GM12878 (cell line): Measurements from ENCODE around the gene CATSPER3.
A peak's percentile ranks its signal among the peaks of the same experiment; 100 is the strongest.

Source experiments
- BHLHE40 ChIP-seq, 2 experiments: fragments of 450-650 bp in 1 of 2; IDR thresholded peaks; 2 replicates each; pipeline ENCODE4 v1.6.1; 2011 to 2017; ENCODE audit warnings: low read depth in 2 of 2, borderline replicate concordance in 1 of 2, improper control_type of control experiment in 1 of 2, low read length in 1 of 2, mild to moderate bottlenecking in 1 of 2
- FOXM1 ChIP-seq: IDR thresholded peaks from 2 replicates; pipeline ENCODE4 v1.6.1; 2012; ENCODE audit warnings: low read depth, mild to moderate bottlenecking, inconsistent platforms, low read length, moderate library complexity
- HDAC6 ChIP-seq: fragments of 200-600 bp; sonication (generic); IDR thresholded peaks from one replicate; pipeline ENCODE4 v1.8.0; 2017; ENCODE audit warnings: antibody characterized with exemption; ENCODE audit not compliant: unreplicated experiment
- NR2F1 ChIP-seq: fragments of 450-650 bp; conservative IDR thresholded peaks from 2 replicates; pipeline ENCODE4 v1.6.1; 2017; ENCODE audit warnings: mild to moderate bottlenecking
- POLR2A ChIP-seq: IDR thresholded peaks from 2 replicates; pipeline ENCODE4 v1.6.1; 2011; ENCODE audit warnings: low read depth, mild to moderate bottlenecking, low read length
- SMAD1 ChIP-seq: fragments of 450-650 bp; IDR thresholded peaks from 2 replicates; pipeline ENCODE4 v1.6.1; 2018; ENCODE audit warnings: mild to moderate bottlenecking, low read depth; ENCODE audit not compliant: partially characterized antibody
- SP1 ChIP-seq: IDR thresholded peaks from one replicate; pipeline ENCODE4 v1.6.1; 2011; ENCODE audit warnings: low read depth, low read length
- TCF12 ChIP-seq: IDR thresholded peaks from 2 replicates; pipeline ENCODE4 v1.6.1; 2011; ENCODE audit warnings: low read depth, mild to moderate bottlenecking, low read length
- YY1 ChIP-seq: IDR thresholded peaks from 2 replicates; pipeline ENCODE4 v1.6.1; 2011; ENCODE audit warnings: low read depth, mild to moderate bottlenecking, low read length
- ZNF274 ChIP-seq: IDR thresholded peaks from one replicate; pipeline ENCODE4 v1.8.0; 2011; ENCODE audit not compliant: insufficient read length, insufficient read depth
- TF ChIP-seq, protein P1 (sequence below), 3 experiments: IDR thresholded peaks in 2 of 3; conservative IDR thresholded peaks in 1 of 3; 2 replicates each; pipeline ENCODE4 v1.5.1; 2011; ENCODE audit warnings: low read depth in 3 of 3, low read length in 3 of 3, mild to moderate bottlenecking in 3 of 3, control low read depth in 2 of 3, moderate library complexity in 2 of 3, inconsistent platforms in 1 of 3, mixed read lengths in 1 of 3; ENCODE audit not compliant: control insufficient read depth in 2 of 3, insufficient read depth in 1 of 3; ENCODE audit errors: extremely low read depth in 1 of 3
- TF ChIP-seq, protein P2 (sequence below): IDR thresholded peaks from 2 replicates; pipeline ENCODE4 v1.6.1; 2012; ENCODE audit warnings: low read depth, low read length, improper control_type of control experiment

DNA sequence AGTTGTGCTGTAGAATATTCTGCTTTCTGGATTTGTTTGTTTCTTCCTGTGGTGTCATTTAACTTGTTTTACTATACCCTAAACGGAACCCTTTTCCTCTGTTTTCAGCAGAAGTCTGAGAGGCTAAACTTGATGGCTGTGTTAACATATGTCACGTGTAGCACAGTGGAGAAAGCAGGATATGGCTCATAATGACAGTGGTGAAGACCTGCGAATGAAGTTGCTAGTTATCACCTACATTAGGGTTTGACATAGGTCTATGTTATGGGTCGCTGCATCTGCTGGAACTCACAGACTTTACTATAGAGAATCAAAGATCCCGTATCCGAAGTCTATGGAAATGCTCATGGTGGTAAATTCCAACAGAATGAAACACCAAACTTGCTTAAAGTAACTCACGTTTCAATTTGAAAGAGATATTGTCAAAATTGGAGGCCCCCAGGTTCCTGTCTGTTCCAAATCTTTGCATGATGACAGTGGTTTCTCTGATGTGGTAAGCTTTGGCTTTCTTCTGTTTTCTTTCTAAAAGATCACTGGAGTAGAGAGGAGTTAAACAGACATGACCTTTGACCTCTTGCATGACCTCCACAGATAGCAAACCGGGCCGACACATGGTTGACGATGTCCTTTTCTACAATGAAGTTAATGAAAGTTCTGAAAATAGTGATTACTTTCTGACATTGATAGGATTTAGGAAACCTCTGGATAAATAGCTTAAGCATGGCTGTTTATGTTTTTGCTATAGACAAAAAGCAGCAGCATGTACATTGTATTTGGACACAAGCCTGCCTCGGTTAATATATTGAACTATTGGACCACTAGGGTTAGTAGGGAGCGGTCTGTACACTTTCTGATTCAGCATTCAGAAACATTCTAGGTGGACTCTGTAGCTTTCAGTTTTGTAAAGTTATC lies 3.1 kb upstream of the CATSPER3 start:
- TF ChIP-seq SP1 (no peak), POLR2A (no peak), ZNF274 (no peak), SMAD1 (no peak), TCF12 (no peak), YY1 (no peak), BHLHE40 (IDR thresholded peaks at IDR 0.05; ENCODE audit: borderline replicate concordance in 1 of 2, low read depth in 2 of 2, low read length in 1 of 2) (peak in 1 of 2 experiments; percentile 34; a peak in 1 of 4 replicates), HDAC6 (no peak), FOXM1 (no peak), NR2F1 (peak; percentile 61)
- TF ChIP-seq, protein P1, sequence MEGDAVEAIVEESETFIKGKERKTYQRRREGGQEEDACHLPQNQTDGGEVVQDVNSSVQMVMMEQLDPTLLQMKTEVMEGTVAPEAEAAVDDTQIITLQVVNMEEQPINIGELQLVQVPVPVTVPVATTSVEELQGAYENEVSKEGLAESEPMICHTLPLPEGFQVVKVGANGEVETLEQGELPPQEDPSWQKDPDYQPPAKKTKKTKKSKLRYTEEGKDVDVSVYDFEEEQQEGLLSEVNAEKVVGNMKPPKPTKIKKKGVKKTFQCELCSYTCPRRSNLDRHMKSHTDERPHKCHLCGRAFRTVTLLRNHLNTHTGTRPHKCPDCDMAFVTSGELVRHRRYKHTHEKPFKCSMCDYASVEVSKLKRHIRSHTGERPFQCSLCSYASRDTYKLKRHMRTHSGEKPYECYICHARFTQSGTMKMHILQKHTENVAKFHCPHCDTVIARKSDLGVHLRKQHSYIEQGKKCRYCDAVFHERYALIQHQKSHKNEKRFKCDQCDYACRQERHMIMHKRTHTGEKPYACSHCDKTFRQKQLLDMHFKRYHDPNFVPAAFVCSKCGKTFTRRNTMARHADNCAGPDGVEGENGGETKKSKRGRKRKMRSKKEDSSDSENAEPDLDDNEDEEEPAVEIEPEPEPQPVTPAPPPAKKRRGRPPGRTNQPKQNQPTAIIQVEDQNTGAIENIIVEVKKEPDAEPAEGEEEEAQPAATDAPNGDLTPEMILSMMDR (IDR thresholded peaks at IDR 0.05 in 2 of 3, conservative IDR thresholded peaks at IDR 0.05 in 1 of 3; ENCODE audit: control insufficient read depth in 2 of 3, extremely low read depth in 1 of 3, insufficient read depth in 1 of 3, low read depth in 3 of 3, low read length in 3 of 3) = no peak
- TF ChIP-seq, protein P2, sequence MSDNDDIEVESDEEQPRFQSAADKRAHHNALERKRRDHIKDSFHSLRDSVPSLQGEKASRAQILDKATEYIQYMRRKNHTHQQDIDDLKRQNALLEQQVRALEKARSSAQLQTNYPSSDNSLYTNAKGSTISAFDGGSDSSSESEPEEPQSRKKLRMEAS = no peak
